Measurements from ENCODE around the gene ADAMTSL3.
A peak's percentile ranks its signal among the peaks of the same experiment; 100 is the strongest.

The ADAMTSL3 gene

GRCh38 chr15:83980637-83981036, 326.7 kb downstream of the ADAMTSL3 start:
- DNase-seq, result no peak

GRCh38 chr15:83982748-83983147, 328.8 kb downstream of the ADAMTSL3 start:
- no peak for DNase-seq

- no peak for DNase-seq
Measured at GRCh38 chr15:83983634-83984458, 329.9 kb downstream of the ADAMTSL3 start.

- no peak for DNase-seq
Measured at GRCh38 chr15:83984601-83985000, 330.7 kb downstream of the ADAMTSL3 start.

- DNase-seq, result no peak
Measured at GRCh38 chr15:83991163-83991562, 337.2 kb downstream of the ADAMTSL3 start.

GRCh38 chr15:83992324-83993031, 338.6 kb downstream of the ADAMTSL3 start:
- no peak for DNase-seq

- no peak for DNase-seq
Measured at GRCh38 chr15:83993591-83993990, 339.7 kb downstream of the ADAMTSL3 start.

GRCh38 chr15:83998486-83998885, 344.6 kb downstream of the ADAMTSL3 start:
- peak; percentile 24 for DNase-seq

- peak; percentile 81 for DNase-seq
Measured at GRCh38 chr15:83999396-84000135, 345.6 kb downstream of the ADAMTSL3 start.

GRCh38 chr15:84001037-84001436, 347.1 kb downstream of the ADAMTSL3 start:
- DNase-seq, result no peak

GRCh38 chr15:84001655-84002054, 347.7 kb downstream of the ADAMTSL3 start:
- DNase-seq, result no peak

GRCh38 chr15:84003791-84004503, 350.0 kb downstream of the ADAMTSL3 start:
- DNase-seq, result no peak

- DNase-seq, result no peak
Measured at GRCh38 chr15:84006421-84006820, 352.5 kb downstream of the ADAMTSL3 start.

- DNase-seq, result no peak
Measured at GRCh38 chr15:84009616-84010015, 355.7 kb downstream of the ADAMTSL3 start.

- no peak for DNase-seq
Measured at GRCh38 chr15:84010246-84010645, 356.3 kb downstream of the ADAMTSL3 start.

GRCh38 chr15:84016371-84016770, 362.4 kb downstream of the ADAMTSL3 start:
- DNase-seq, result no peak

- DNase-seq, result no peak
Measured at GRCh38 chr15:84022516-84022915, 368.6 kb downstream of the ADAMTSL3 start.

GRCh38 chr15:84023636-84024035, 369.7 kb downstream of the ADAMTSL3 start:
- peak; percentile 34 for DNase-seq

GRCh38 chr15:84033793-84034553, 380.1 kb downstream of the ADAMTSL3 start:
- peak; percentile 9 for DNase-seq

GRCh38 chr15:84034578-84035398, 380.9 kb downstream of the ADAMTSL3 start:
- no peak for DNase-seq

- peak; percentile 42 for DNase-seq
Measured at GRCh38 chr15:84035399-84035766, 381.5 kb downstream of the ADAMTSL3 start.

Data from fibroblast of skin of scalp (primary cell).